HCEC 1CT (cell line): ENCODE measurements around the gene MINDY1.

Experiments
- DNase-seq: peaks from one replicate; pipeline ENCODE4 v3.0.0-alpha.2; 2017

MINDY1 gene

DNA sequence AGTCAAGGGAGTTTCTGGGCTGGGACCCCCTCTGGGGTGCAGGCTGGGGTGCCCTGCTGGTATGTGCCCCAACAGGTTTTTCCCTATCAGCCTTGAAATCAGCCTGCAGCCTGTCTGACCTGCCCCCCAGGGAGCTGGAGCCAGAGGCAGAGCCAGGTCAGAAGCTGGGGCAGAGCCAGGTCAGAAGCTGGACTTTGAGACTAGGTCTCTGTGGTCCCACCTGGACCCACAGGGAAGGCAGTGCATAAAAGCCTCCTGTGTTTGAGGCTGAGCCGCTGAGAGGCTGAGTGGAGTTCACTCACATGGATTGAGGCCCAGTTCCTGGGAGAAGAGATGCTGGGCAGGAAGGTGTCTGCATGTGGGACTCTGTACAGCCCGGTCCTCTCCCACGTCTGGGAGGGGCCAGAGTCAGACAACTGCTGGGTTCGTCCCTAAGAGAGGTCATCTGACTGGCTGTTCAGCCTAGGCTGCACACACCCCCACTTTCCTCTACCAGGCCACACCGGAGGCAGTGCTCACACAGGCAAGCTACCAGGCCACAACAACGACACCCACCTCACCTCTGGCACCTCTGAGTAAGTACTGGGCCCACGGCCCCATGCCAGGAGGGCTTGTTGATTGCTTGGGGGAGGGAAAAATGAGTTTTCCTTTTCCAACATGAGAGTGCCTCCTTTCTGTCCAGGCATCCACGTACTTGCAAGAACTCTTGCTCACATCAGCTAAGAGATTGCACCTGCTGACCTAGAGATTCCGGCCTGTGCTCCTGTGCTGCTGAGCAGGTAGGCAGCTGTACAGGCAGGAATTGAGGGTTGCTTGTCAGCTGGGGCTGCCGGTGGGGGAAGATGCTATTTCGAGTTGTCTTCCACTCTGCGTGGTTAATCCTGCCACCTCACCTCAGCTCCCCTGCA, 24.6 kb downstream of the MINDY1 start, which contains the start of gene ANXA9:
ANXA9 (plus strand) TSS at position 488 of the 908 bp plus-strand sequence. CDS start 814 bp downstream, outside the sequence.
- DNase-seq = no peak

DNA sequence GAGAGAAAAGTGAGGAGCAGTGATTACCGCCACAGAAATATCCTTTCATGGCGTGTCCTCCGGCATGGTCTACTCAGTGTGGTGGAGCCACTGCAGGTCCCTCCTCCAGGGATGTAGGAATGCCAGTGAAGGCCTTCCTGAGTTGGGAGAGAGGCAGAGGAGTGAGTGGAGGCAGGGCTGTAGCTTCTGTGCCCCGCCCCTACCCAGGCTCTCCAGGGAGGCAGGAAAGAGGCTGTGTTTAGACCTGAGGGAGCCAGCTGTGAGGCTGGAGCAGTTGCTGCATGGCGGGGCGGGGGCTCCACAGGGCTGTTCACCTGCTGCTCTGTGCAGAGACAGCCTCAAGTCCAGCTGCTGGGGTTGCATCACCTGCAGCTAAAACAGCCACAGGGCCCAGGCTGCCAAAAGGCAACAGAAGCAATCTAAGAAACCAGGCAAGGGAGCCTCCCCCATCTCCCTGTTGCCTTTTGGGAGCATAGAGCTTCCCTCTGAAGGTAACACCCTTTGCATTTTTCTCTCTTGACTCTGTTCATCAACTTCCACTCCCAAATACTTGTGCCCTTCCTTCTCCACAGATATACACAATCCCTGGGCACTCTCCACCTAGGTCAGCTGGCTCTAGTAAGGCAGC, 25.4 kb downstream of the MINDY1 start:
- DNase-seq = no peak

DNA sequence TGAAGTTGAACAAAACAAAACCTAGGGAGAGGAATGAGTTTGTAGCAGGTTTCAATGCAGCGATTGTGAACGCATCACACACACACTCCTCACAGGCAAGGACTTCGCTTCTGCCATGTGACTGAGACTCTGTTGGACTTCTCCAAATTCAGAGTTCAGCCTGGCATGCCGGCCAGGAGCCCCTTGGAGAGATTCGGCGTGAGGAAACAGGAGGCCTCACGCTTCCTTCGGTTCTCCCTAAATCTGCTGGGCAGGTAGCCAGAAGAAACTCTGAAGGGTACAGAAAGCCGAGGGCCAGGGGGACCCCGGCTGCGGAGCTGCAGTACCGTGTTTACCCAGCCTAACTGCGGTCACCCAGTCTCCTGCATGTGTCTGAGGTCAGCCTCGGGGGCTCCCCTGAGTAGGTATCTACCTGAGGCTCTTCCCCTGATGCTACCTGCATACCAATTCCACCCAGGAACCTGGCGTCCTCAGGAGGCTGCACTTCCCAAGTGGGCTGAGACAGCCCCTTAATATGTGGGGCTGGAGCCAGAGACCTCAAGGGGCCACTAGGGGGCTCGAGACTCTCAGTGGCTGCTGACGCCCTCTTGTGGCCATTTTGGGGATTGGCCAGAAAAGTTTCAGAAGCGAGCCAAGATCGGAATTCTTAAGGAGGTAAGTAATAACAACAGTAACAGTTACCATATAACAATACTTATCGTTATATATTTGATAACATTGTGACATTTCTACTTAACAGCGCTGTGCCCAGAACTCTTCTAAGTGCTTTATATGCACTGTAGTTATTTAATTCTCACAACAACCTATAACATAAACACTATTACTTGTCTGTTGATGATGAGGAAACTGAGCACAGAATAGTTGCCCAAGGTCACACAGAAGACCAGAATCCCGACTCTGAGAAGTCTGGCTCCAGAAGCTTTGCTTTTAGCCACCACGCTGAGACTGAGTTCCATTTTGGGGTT, 27.3 kb downstream of the MINDY1 start:
- peak; percentile 77 for DNase-seq

DNA sequence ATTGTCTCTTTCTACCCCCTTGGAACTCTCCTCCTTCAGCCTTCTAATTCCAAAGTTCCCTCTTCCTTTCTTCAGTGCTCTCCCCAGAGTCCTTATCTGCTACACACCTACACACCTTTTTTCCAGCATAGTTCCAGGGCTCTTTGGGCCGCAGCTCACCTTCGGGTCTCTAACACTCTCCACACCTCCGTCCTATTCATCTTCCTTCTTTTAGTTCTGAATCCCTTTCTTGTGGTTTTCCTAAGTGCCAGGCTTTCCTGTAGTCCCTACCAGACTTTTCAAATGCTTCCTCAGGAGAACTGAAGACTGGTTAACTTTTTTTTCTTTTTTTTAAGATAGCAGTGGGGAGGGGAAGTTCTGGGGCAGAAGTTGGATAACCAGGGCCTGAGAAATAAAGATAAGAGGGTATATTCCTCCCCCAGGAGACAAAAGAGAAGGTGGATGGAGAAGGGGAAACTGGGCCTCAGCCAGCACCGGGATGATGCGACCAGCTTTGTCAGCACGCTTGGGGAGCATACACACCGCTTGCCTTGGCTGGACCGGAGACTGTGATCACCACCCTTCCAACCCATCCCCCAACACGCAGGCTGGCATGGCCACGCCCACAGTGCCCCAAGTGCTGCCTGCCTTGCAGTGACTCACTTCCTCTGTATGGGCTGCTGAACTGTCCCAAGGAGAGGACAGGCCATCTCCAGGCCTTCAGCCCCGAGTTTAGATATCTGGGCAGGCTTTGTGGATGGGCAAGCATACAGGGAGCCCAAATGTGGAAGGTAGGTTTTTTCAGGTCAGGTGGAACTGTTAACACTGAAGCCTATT, 29.6 kb downstream of the MINDY1 start:
- DNase-seq = peak; percentile 27

DNA sequence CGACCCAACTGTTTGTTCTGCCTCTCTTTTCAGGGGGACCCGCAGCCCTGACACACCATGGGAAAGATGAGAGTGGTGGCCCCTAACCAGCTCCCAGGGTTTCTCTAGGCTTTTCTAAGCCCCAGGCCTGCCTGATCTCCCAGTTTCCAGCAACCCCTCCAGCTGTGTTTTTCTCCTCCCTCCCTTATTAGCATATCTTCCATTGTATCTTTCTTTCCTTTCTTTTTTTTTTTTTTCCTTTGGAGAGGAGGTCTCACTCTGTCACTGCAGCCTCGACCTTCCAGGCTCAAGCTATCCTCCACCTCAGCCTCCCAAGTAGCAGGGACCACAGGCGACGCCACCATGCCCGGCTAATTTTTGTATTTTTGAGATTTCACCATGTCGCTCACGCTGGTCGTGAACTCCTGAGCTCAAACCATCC, 30.3 kb downstream of the MINDY1 start:
- no peak for DNase-seq

DNA sequence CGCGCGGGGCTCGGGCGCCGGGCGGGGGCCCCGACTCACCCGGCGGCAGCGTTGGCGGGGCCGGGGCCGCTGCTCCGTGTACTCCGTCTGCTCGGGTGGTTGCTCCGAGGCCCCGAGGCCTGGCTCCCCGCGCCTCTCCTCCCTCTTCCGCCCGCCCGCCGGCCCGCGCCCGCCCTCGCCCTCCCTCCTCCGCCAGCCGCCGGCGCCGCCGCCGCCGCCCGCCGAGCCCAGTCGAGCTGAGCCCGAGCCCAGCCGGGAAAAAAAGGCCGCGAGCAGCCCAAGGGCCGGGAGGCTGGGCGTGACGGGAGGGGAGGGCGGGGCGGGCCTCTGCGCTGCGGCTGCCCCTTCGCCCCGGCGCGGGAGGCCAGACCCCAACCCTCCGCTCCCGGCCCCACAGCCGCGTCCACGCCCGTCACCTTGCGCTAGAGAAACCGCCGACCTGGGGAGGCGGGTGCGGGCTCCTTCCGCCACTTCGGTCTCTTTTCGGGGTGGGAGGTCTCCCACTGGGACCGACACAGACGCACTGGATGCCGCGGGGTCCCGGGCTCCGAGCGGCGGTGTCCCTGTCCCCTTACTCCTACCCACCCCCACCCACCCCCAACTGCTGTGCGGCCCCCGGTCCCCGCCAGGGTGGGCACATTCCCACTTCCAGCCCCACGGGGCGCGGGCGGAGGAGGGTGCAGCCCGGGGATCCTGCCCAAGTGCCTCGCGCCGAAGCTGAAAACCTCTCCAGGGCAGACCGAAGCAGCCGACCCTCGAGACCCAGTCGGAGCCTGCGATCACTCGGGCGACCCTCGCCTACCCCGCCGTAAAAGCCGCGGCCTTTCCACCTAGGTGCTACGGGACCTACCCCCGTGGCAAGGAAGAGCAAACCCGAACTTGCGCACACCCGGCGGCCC, 31.9 kb downstream of the MINDY1 start, which contains the start of gene CERS2:
CERS2 (minus strand) TSS at position 256 of the 899 bp plus-strand sequence. CDS start 5,745 bp downstream, outside the sequence.
- peak; percentile 72 for DNase-seq

DNA sequence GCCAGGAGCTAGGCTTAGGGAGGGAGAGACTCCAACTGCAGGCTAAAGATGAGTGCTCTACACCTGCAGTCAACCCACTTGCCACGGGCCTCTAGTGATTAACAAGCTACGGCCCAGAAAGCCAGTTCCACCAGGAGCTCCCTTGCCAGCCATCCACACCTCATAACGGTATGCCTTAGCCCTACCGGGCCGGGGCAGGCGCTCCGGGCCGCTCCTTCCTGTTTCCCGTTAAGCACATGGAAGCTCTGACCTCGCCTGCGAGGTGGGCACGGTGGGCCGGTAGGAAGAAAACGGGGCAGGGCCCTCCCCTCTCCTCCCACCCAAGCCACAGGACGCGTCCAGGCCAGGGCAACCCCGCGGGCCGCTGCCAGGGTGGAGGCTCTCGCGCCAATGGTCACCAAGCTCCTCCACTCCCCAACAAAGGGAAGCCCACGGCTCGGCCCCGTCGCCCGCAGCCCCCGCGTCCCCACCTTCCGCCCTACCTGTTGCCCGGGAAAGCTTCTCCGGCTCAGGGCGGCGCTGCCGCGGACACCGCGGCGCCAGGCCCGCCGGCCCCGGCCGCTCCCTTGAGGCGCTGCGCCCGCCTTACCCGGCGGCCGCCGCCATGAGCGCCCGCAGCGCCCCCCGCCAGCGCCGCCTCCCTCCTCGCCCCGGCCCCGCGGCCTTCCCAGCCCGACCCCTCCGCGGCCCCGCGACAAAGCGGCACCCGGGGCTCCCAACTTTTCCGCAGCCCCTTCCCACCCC, 32.7 kb downstream of the MINDY1 start:
- no peak for DNase-seq

DNA sequence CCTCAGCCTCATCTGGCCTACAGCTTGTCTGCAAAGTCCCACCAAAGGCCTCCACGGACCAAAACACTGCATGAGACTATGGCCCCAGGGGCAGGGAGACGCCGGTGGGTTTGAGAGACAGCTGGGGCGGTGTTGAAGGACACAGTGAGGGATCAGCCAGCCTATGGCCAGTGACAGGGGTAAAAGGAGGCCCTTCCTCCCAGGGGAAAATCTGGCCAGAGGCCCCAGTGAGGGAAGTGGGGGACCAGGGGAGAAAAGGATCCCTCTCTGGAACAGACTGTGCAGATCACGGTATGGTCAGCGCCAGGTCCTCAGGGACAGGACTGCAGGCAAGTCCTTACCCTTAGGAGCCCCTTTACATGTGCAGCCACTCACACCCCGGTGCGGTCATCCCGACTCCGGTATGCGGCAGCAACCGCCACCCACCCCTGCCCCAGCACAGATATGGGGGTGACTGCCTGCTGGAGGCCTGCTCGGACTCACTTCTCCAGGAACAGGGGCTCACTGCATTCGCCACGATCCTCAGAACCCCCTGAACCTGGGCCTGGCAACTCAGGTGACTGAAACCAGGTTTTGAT, 33.4 kb downstream of the MINDY1 start:
- no peak for DNase-seq

DNA sequence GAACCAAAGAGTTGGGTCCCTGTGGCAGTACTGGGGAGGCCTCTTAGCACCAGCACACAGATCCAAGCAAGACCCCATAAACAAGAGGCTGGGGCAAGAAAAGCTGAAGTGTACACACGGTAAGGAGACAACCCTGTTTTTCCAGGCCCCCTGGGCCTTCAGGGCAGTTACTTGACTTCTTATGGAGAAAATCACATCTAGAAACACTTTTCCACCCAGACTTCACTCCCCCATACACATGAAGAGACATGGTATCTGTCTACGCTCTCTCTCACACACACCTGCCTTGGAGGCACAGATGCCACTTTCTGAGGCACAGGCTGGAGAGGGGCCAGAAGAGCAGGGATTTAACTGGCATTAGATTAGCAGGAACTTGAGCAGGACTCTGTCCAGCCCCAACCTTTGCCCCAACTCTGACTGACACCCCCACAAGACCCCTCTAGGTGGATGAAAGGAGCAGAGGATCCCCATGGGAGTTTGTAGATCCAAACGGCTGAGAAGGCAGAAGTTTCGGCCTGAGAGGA, 34.2 kb downstream of the MINDY1 start:
- no peak for DNase-seq

DNA sequence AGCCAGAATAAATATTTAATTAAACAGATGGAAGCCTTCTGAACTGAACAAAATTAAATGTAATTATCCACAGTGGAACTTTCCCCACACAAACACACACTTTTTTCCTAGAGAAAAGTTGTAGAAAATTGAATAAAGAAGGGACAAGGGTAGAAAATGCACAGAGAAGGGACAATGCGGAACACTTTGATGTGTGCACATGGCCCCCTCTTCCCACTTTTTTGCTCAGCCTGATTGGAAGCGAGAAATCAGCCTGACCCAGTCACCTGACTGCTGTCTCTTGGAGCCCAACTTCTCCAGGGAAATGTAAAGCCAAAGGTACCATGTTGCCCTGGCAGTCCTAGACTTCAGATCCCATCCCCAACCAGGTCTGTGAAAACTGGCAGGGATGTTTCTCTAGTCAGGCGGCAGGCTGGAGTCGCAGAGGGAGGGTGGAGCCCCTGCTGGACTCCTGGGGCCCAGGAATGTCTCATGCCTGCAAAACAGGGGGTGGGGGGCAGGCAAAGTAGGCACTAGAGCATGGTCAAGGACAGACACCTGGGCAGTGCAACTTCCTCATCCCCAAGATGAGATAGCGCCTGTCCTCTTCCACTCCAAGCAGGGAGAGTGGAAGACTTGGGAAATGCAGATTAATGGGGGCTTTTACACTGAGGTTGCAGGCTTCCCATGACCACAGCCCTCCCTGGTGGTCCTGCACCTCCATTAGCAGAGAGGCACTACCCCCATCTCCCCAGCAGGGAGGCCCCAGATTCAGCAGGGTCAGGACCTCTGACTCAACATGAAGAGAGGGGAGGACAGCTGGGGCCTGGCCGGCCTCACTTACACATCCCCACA, 34.9 kb downstream of the MINDY1 start:
- peak; percentile 58 for DNase-seq

DNA sequence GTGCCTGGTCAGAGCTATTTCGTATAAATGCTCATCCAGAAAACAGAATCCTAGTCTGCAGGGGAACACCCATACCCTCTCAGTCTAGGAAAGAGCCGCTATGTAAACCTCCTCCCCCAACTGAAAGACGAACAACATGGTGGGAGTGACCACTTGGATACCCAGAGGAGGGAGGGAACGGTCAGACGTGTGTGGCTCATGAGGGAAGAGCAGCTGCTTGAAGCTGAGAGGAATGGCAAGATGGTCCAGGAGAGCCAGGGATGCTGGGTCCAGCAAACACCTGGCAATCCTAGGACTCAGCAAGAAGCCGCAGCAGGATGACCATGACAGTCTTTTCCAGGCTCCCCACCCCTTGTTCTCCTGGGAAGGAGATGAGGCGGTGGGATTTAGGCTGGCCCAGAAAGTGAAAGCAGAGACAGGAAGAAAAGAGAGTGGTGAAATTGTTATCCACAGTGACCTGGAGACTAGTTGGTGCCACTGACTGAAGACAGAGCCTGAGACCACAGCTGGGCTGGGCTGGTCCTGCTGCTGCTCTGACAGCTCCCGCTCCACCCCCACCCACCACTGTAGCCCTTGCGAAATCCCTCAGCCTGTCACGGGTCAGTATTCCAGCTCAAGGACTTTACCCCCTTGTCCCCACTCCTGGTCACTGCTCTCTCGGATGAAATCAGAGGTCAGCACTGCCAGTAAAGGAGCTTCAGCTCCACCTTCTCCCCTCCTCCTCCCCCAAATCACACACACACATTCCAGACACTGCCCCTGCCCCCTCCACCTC, 35.7 kb downstream of the MINDY1 start:
- DNase-seq = peak; percentile 48

DNA sequence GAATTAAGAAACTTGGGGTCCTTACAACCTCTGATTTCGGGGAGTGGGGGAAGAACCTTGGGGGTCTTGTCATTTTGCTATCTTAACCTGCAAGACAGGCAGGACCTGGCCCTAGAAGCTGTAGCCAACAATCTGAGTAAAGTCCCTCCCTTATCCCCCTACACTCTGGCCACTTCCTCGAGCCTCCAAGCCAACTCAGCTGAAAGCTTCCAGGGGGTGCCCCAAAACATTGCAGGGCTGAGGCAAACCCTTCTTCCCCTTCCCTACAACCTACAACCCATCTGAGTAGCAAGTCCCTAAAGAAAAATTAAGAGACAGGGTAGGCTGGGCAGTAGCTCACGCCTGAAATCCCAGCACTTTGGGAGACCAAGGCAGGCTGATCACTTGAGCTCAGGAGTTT, 37.1 kb downstream of the MINDY1 start:
- DNase-seq = no peak

DNA sequence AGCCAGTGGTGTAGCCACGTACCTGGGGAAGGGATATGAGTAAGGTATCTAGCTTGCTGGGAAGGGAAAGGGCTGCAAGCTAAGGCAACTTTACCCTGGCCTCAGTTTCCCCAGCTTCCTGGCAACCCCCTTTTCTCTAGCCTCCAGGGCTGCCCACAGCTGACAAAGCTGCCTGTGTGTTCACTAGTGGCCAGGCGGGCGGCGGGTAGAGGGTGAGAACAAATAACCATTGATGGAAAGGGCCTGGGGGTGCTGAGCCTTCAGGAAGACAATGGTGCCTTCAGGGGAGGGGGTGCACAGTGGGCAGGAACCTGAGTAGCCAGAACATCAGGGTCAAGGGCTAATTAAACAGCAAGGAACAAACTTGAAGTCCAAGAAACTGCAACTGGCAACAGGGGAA, 38.2 kb downstream of the MINDY1 start:
- DNase-seq = no peak

DNA sequence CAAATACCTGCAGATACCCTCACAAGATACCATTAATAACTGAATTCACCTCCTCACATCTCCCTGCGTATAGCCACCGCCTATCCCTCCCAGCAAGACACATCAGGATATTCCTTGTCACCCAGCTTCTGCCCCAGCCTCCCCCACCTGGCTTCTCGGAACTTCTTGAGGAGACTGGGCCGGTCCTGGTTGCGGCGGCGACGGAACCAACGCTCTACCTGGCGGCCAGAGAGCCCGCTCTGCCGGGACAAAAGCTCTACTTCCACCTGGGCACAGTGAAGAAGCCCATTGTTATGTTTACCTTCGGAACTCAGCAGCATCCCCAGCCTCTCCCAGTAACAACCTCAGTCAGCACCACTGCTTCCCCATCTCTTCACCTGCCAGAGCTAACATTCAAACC, 38.8 kb downstream of the MINDY1 start:
- no peak for DNase-seq

DNA sequence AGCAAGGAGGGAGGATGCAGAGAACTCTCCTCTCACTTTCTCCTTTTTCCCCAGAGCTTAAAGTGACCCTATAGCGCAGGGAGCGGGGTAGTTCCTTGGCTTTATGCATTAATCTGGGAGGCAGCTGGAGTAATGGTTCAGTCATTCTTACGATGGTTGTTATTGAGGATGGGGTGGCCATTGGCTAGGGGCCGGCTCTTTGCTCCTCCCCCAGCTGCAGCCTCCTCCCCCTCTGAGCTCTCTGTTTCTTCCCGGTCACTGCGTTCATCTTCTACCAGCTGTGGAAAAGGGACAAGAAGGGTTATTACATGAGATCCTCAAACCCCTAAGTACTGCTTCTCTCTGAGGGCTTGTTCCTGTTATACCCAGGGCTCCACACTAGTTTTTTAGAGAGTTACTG, 40.7 kb downstream of the MINDY1 start:
- no peak for DNase-seq

DNA sequence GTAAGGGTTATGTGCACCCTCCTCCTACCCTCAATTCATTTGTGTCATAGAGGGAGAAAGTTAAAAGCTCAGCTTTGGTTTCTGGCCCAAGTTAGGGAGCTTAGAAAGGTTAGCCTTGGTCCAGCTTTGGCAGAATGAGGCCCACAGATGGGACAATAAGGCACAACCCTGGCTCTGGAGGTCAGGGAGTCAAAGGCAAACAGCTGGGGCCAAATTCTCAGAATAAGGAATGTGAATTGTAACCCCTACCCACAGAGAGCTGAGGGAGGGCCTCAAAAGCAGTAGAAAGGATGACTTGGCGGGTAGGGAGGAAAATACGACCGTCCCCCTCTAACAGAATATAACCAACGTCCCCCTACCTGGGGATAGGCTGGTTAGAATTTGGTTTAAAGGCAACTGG, 41.1 kb downstream of the MINDY1 start:
- no peak for DNase-seq

DNA sequence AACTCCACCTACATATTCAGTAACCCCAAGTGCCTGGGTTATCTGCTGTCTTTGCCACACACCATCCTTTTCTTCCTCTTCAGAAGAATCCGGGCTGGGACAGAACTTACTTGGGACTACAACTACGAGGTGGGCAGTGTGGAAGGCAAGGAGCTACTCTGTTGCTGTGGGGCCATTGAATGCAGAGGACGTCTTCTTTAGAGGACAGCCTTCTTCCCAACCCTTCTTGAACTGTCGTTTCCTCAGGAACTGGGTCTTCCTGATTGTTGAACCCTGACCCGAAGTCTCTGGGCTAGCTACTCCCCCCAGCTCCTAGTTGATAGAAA, 42.6 kb downstream of the MINDY1 start:
- DNase-seq = no peak
